PFSK-1 (cell line): ENCODE measurements around the gene GPR107.

ENCODE experiments used
- FOXP2 ChIP-seq: optimal IDR thresholded peaks from 2 replicates; pipeline ENCODE3; 2011; ENCODE audit warnings: borderline replicate concordance, control low read depth, inconsistent platforms; ENCODE audit not compliant: insufficient read depth; ENCODE audit errors: extremely low read length, extremely low read depth
- POLR2AphosphoS5 ChIP-seq: IDR thresholded peaks from 2 replicates; pipeline ENCODE4 v1.6.1; 2012; ENCODE audit warnings: low read depth, mild to moderate bottlenecking, control low read depth, low read length, moderate library complexity
- REST ChIP-seq, 2 experiments: IDR thresholded peaks; 2 replicates each; pipeline versions ENCODE4 v1.6.1 to v1.8.0; 2011 to 2012; ENCODE audit warnings: low read depth in 2 of 2, low read length in 2 of 2, control low read depth in 1 of 2, inconsistent platforms in 1 of 2, mild to moderate bottlenecking in 1 of 2, moderate library complexity in 1 of 2; ENCODE audit not compliant: insufficient read depth in 1 of 2
- SIN3A ChIP-seq: IDR thresholded peaks from 2 replicates; pipeline ENCODE4 v1.6.1; 2012; ENCODE audit warnings: mild to moderate bottlenecking, low read length, moderate library complexity, borderline replicate concordance; ENCODE audit not compliant: insufficient read depth
- TAF1 ChIP-seq: IDR thresholded peaks from 2 replicates; pipeline ENCODE4 v1.6.1; 2012; ENCODE audit warnings: low read length, control low read depth, borderline replicate concordance; ENCODE audit not compliant: insufficient read depth

GPR107 gene

GRCh38 chr9:130180516-130180915 lies 126.8 kb downstream of the GPR107 start:
- TF ChIP-seq TAF1 = no peak
- TF ChIP-seq SIN3A = no peak
- no peak for TF ChIP-seq REST (IDR thresholded peaks at IDR 0.05; ENCODE audit: insufficient read depth in 1 of 2, low read depth in 2 of 2, low read length in 2 of 2)
- TF ChIP-seq FOXP2 = no peak
- TF ChIP-seq POLR2AphosphoS5 = no peak

- TF ChIP-seq POLR2AphosphoS5 (no peak), SIN3A (no peak), REST (IDR thresholded peaks at IDR 0.05; ENCODE audit: insufficient read depth in 1 of 2, low read depth in 2 of 2, low read length in 2 of 2) (no peak), FOXP2 (no peak), TAF1 (no peak)
Measured at GRCh38 chr9:130181678-130182380, 128.1 kb downstream of the GPR107 start.

- TF ChIP-seq REST (IDR thresholded peaks at IDR 0.05; ENCODE audit: insufficient read depth in 1 of 2, low read depth in 2 of 2, low read length in 2 of 2) (no peak), TAF1 (no peak), POLR2AphosphoS5 (no peak), SIN3A (no peak), FOXP2 (no peak)
Measured at GRCh38 chr9:130182381-130182909, 128.7 kb downstream of the GPR107 start.

- no peak for TF ChIP-seq SIN3A
- no peak for TF ChIP-seq FOXP2
- no peak for TF ChIP-seq TAF1
- no peak for TF ChIP-seq POLR2AphosphoS5
Measured at GRCh38 chr9:130183133-130183762, 129.5 kb downstream of the GPR107 start.

- no peak for TF ChIP-seq POLR2AphosphoS5
- no peak for TF ChIP-seq REST (IDR thresholded peaks at IDR 0.05; ENCODE audit: insufficient read depth in 1 of 2, low read depth in 2 of 2, low read length in 2 of 2)
- no peak for TF ChIP-seq SIN3A
- no peak for TF ChIP-seq FOXP2
- no peak for TF ChIP-seq TAF1
Measured at GRCh38 chr9:130185017-130185416, 131.3 kb downstream of the GPR107 start.
